ENCODE measurements around the gene CLIC4.

GRCh38 chr1:24763671-24764070 lies 18.4 kb downstream of the CLIC4 start:
- TF ChIP-seq NANOG (IDR thresholded peaks at IDR 0.05; ENCODE audit: borderline replicate concordance), result no peak
- TF ChIP-seq CTCF (conservative IDR thresholded peaks at IDR 0.05; ENCODE audit: low read depth in 2 of 2), result no peak
- TF ChIP-seq REST (IDR thresholded peaks at IDR 0.05; ENCODE audit: unreplicated experiment), result no peak
- no peak for TF ChIP-seq POLR2AphosphoS5 (IDR thresholded peaks at IDR 0.05; ENCODE audit: low read depth)
- no peak for TF ChIP-seq EZH2 (IDR thresholded peaks at IDR 0.05; ENCODE audit: low read depth, unreplicated experiment)
- no peak for TF ChIP-seq CREB1 (CRISPR knock-in tag; IDR thresholded peaks at IDR 0.05; ENCODE audit: low read depth)
- TF ChIP-seq ETS1 (IDR thresholded peaks at IDR 0.05), result no peak
- TF ChIP-seq EZH2phosphoT487 (IDR thresholded peaks at IDR 0.05; ENCODE audit: unreplicated experiment), result no peak
- TF ChIP-seq ZNF114 (CRISPR knock-in tag; IDR thresholded peaks at IDR 0.05), result no peak
- TF ChIP-seq JUNB (IDR thresholded peaks at IDR 0.05; ENCODE audit: unreplicated experiment), result no peak
- no peak for TF ChIP-seq STAT1 (IDR thresholded peaks at IDR 0.05; ENCODE audit: unreplicated experiment)

Data from GM23338 (cell line).